ENCODE measurements around the gene FLT1.

FLT1 gene

DNA sequence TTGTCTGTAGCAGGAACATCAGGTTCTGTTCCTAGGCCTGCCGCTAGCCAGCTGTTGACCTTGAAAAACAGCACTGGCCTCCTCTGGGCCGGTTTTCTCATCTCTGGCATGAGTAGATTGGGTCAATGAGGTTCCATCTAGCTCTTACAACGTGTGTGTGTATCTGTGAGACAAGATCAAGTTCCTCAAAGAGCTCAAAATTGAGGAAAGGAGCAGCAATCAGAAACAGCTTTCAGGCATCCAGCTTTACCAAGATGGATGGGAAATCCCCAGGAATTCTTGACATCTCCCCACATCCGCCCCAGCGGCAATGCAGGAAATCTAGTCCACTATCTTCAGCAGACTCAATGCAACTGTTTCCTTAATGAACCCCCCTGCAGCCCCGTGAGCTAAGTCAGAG, 4.9 kb downstream of the FLT1 start:
- H3K36me3 ChIP-seq = no peaks in the 10 kb centered on the region
- no peak overlapping the region for H3K4me3 ChIP-seq (ENCODE audit: low read depth, low read length)
- DNase-seq = no peak
- H3K27me3 ChIP-seq (ENCODE audit: insufficient read depth, low read depth, severe bottlenecking) = peaks cover 20% of the 10 kb centered on the region
- H3K9me3 ChIP-seq (ENCODE audit: severe bottlenecking) = no peaks in the 10 kb centered on the region
- H3K27ac ChIP-seq = no peak overlapping the region
- TF ChIP-seq, protein P1, sequence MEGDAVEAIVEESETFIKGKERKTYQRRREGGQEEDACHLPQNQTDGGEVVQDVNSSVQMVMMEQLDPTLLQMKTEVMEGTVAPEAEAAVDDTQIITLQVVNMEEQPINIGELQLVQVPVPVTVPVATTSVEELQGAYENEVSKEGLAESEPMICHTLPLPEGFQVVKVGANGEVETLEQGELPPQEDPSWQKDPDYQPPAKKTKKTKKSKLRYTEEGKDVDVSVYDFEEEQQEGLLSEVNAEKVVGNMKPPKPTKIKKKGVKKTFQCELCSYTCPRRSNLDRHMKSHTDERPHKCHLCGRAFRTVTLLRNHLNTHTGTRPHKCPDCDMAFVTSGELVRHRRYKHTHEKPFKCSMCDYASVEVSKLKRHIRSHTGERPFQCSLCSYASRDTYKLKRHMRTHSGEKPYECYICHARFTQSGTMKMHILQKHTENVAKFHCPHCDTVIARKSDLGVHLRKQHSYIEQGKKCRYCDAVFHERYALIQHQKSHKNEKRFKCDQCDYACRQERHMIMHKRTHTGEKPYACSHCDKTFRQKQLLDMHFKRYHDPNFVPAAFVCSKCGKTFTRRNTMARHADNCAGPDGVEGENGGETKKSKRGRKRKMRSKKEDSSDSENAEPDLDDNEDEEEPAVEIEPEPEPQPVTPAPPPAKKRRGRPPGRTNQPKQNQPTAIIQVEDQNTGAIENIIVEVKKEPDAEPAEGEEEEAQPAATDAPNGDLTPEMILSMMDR (IDR thresholded peaks at IDR 0.05; ENCODE audit: low read depth, low read length) = no peak

DNA sequence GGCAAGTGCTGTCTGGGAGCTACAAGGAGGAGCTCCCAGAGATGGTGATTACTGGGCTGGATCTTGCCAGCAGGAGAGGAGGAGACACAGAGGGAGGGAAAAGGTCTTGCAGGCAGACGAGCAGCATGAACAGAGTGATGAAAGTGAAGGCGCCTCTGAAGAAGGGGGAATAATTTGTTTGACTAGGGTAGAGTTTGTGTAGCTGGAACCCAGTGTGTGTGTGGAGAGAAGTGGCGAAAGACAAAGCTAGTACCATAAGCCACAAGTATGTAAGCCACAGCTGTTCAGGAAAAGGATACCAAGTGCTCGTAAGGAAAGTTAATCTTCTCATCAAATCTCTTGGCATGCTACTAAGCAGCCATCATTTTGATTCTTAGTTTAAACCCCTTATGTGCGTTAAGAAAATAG, 5.4 kb downstream of the FLT1 start:
- H3K27me3 ChIP-seq (ENCODE audit: insufficient read depth, low read depth, severe bottlenecking) = peaks cover 18% of the 10 kb centered on the region
- H3K27ac ChIP-seq = no peak overlapping the region
- H3K36me3 ChIP-seq = no peaks in the 10 kb centered on the region
- no peaks in the 10 kb centered on the region for H3K9me3 ChIP-seq (ENCODE audit: severe bottlenecking)
- DNase-seq = no peak
- H3K4me3 ChIP-seq (ENCODE audit: low read depth, low read length) = no peak overlapping the region
- TF ChIP-seq, protein P1 (IDR thresholded peaks at IDR 0.05; ENCODE audit: low read depth, low read length) = no peak

DNA sequence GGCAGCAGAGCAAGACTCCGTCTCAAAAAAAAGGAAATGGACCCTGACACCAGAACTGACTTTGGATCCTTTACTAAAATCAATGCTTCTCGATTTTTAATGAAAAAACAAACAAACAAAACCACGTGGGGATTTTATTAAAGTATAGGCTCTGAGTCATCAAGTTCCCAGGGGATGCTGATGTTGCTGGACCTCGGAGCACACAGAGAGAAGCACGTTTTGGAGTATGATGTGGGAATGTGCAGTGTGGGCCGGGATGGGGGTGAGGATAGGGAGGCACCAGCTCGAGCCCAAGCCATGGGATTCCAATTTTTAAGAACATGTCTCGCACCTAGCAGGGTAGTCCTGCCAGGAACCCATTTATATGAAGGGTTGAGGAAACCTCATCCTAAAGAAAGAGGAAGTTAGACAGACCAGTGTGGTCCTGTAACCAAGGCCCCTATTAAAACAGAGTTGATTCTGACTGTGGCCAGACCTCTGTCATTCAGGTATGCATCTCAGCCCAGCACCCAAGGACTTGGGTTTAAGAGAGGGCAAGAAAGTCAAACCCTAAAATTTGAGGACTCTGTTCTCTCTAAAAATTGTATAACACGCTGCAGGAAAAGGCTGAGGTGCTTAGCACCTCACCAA, 6.4 kb downstream of the FLT1 start:
- DNase-seq = no peak
- Histone ChIP-seq H3K27me3 (ENCODE audit: insufficient read depth, low read depth, severe bottlenecking) (peaks cover 7% of the 10 kb centered on the region), H3K36me3 (no peaks in the 10 kb centered on the region), H3K27ac (no peak overlapping the region), H3K4me3 (ENCODE audit: low read depth, low read length) (no peak overlapping the region), H3K9me3 (ENCODE audit: severe bottlenecking) (no peaks in the 10 kb centered on the region)
- TF ChIP-seq, protein P1 (IDR thresholded peaks at IDR 0.05; ENCODE audit: low read depth, low read length) = no peak

DNA sequence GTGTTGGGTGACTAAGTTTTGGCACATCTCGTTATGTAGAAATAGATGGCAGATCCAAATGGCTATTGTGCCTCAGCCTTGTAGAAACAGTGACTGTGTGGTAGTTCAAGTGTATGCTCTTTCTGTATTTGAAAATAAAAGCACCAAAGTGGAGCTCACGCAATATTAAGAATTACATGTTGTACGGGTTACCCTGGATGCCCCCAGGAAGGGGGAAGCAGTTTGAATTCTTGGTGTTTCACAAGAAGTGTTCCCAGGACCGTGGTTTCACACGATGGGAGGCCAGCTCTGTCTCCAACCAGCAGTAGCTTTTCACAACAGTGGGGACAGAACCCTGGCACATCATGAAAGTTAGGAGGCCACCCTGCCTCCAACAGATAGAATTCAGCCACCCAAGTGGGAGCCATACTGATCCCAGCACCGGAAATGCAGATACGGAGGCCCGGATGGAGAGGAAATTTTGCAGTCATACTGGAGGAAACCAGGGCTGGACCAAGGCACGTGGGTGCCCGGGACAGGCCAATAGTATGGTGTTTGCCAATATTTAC, 8.9 kb downstream of the FLT1 start:
- H3K27ac ChIP-seq = no peak overlapping the region
- TF ChIP-seq, protein P1 (IDR thresholded peaks at IDR 0.05; ENCODE audit: low read depth, low read length) = no peak

DNA sequence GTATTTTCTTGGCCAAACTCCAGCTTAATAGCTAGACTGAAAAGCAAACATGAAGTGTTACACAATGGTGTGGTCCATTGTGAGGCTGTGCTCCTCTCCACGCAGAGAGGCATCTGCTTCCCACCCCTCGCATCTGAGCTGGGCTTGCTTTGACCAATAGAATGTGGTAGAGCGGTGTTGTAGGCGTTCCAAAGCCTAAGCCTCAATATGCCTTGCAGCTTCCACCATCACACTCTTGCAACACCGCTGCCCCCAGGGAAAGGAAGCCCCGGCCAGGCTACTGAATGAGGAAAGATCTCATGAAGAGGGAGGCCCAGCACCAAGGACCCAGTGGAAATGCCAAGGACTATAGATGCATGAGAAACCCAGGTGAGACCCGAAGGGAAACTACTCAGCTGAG, 9.4 kb downstream of the FLT1 start:
- Histone ChIP-seq H3K36me3 (no peaks in the 10 kb centered on the region), H3K4me3 (ENCODE audit: low read depth, low read length) (no peak overlapping the region), H3K27ac (no peak overlapping the region), H3K27me3 (ENCODE audit: insufficient read depth, low read depth, severe bottlenecking) (no peaks in the 10 kb centered on the region), H3K9me3 (ENCODE audit: severe bottlenecking) (no peaks in the 10 kb centered on the region)
- no peak for DNase-seq
- TF ChIP-seq, protein P1 (IDR thresholded peaks at IDR 0.05; ENCODE audit: low read depth, low read length) = no peak

More for the DNA sequence above, 8.9 kb downstream of the FLT1 start:
- no peak overlapping the region for H3K4me3 ChIP-seq (ENCODE audit: low read depth, low read length)
- H3K9me3 ChIP-seq (ENCODE audit: severe bottlenecking) = no peaks in the 10 kb centered on the region
- no peaks in the 10 kb centered on the region for H3K27me3 ChIP-seq (ENCODE audit: insufficient read depth, low read depth, severe bottlenecking)
- DNase-seq = no peak
- no peaks in the 10 kb centered on the region for H3K36me3 ChIP-seq

DNA sequence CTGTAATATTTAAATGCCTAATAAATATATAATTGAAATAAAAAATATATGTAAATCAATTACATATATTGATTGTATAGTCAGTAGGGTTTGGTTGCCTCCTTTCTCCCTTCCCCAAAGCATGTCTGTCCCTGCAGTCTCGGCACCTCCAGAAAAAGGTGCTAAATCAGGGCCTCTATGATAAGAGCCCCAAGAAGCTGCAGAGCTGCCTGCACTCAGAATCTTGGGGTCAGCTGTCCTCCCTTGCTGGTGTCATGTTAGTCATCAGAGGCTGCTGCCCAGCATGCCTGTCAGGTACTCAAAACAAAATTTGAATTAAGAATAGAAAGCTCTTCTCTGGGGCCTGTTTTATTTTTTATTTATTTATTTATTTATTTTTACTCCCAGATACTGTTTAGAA, 9.8 kb downstream of the FLT1 start:
- no peak overlapping the region for H3K4me3 ChIP-seq (ENCODE audit: low read depth, low read length)
- H3K9me3 ChIP-seq (ENCODE audit: severe bottlenecking) = no peaks in the 10 kb centered on the region
- no peak overlapping the region for H3K27ac ChIP-seq
- no peak for DNase-seq
- no peaks in the 10 kb centered on the region for H3K36me3 ChIP-seq
- TF ChIP-seq, protein P1 (IDR thresholded peaks at IDR 0.05; ENCODE audit: low read depth, low read length) = no peak
- no peaks in the 10 kb centered on the region for H3K27me3 ChIP-seq (ENCODE audit: insufficient read depth, low read depth, severe bottlenecking)

Measured in WERI-Rb-1 (cell line).